Testis (tissue), 3 donors: ENCODE measurements around the gene NPC1L1. TPM values are rescaled to one million over a fixed set of nuclear protein-coding genes. Genes with fewer than 3 reads are reported as not detected.
"Not testable (repeated sequence)": the region's sequence is repeated elsewhere in the genome, so short reads cannot be mapped to it uniquely, and the experiment has no call there.

Experiments
- DNase-seq: peaks from one replicate; pipeline ENCODE4 v3.0.0-alpha.2; 2019
- H3K27ac ChIP-seq, 2 donors: fragments of 200-600 bp; sonication (generic); one replicate each; pipeline ENCODE4 v1.5.1; 2019
- H3K27me3 ChIP-seq: fragments of 200-600 bp; sonication (generic); one replicate; pipeline ENCODE4 v1.5.1; 2019
- H3K36me3 ChIP-seq: fragments of 200-600 bp; sonication (generic); one replicate; pipeline ENCODE4 v1.5.1; 2017; ENCODE audit warnings: low read depth; ENCODE audit errors: missing control alignments
- H3K4me1 ChIP-seq: fragments of 200-600 bp; sonication (generic); one replicate; pipeline ENCODE4 v1.5.1; 2019
- H3K4me3 ChIP-seq, 2 donors: fragments of 200-600 bp; sonication (generic); one replicate each; pipeline ENCODE4 v1.5.1; 2017 to 2019
- H3K9me3 ChIP-seq: fragments of 200-600 bp; sonication (generic); one replicate; pipeline ENCODE4 v1.5.1; 2017
- POLR2A ChIP-seq: fragments of 450-650 bp; IDR thresholded peaks from one replicate; pipeline ENCODE4 v1.6.1; 2017; ENCODE audit warnings: antibody characterized with exemption, mild to moderate bottlenecking, moderate library complexity
- WGBS, 2 donors: methylation state at CpG; one replicate each; pipeline ENCODE4 v1.1.5; 2018; 5-methylcytosine and 5-hydroxymethylcytosine counted together
- intact Hi-C: fragments of 100-400 bp; cut with DNase I; formaldehyde crosslinking; loops from one replicate; pipeline ENCODE4 v1.15.1; 2023; ENCODE audit warnings: low total_unique reads
- polyA plus RNA-seq: library from polyadenylated mRNA; stranded (reverse); fragments of 350-450 nt; fragmentation: Illumina TruSeq; extraction: RNeasy Lipid Tissue Mini Kit (QIAGEN cat#74804); gene quantifications from one replicate; pipeline ENCODE4 v1.2.3, GENCODE V29; 2014; ENCODE audit warnings: low read depth, low replicate concordance; ENCODE audit not compliant: insufficient read depth
- total RNA-seq, 2 donors: library from RNA; depleted of rRNA; stranded (reverse); fragments of >200 nt; gene quantifications; one replicate each; pipeline ENCODE4 v1.2.3, GENCODE V29; 2016
- TF ChIP-seq, protein P1 (sequence below), 3 experiments: fragments of 450-650 bp in 2 of 3; fragments of 200-600 bp in 1 of 3; sonication (generic) in 1 of 3; IDR thresholded peaks; one replicate each; pipeline ENCODE4 v1.5.1; 2016 to 2019; ENCODE audit warnings: antibody characterized with exemption in 3 of 3, mild to moderate bottlenecking in 2 of 3, moderate library complexity in 1 of 3

The NPC1L1 gene
- total and polyA plus RNA-seq, 3 donors from 2014 or later, result 0.37 to 0.83 (median 0.55) TPM

DNA sequence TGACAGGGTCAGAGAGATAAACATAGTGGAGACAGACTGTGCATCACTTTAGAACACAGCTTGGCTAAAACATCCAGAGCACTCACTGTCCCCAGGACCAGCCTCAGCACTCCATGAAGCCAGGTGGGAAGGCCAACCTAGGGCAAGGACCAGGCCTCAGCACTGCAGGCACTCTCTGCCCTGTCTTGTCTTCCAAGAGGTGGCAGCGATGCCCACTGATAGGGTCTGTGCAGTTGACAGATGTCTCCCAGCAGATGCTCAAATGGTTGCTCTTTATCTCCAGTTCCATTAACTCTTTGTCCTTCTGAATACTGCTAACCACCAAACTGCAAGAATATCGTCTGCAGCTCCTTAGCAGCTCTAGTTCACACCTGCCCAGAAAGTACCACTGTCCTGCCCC is 23.5 kb upstream of the NPC1L1 start:
- H3K27me3 ChIP-seq, result no peaks in the 10 kb centered on the region
- H3K4me3 ChIP-seq, result no peak overlapping the region
- no peaks in the 10 kb centered on the region for H3K36me3 ChIP-seq
- H3K4me1 ChIP-seq, result no peaks in the 10 kb centered on the region
- no peak for DNase-seq
- intact Hi-C loops, result no loop called here
- no peak for TF ChIP-seq POLR2A
- TF ChIP-seq, protein P1, sequence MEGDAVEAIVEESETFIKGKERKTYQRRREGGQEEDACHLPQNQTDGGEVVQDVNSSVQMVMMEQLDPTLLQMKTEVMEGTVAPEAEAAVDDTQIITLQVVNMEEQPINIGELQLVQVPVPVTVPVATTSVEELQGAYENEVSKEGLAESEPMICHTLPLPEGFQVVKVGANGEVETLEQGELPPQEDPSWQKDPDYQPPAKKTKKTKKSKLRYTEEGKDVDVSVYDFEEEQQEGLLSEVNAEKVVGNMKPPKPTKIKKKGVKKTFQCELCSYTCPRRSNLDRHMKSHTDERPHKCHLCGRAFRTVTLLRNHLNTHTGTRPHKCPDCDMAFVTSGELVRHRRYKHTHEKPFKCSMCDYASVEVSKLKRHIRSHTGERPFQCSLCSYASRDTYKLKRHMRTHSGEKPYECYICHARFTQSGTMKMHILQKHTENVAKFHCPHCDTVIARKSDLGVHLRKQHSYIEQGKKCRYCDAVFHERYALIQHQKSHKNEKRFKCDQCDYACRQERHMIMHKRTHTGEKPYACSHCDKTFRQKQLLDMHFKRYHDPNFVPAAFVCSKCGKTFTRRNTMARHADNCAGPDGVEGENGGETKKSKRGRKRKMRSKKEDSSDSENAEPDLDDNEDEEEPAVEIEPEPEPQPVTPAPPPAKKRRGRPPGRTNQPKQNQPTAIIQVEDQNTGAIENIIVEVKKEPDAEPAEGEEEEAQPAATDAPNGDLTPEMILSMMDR (IDR thresholded peaks at IDR 0.05), result no peak
- no peaks in the 10 kb centered on the region for H3K9me3 ChIP-seq
- WGBS, 2 donors, result 77 to 81% methylated on average over 2 of the region's 2 CpGs
- H3K27ac ChIP-seq, result no peak overlapping the region

DNA sequence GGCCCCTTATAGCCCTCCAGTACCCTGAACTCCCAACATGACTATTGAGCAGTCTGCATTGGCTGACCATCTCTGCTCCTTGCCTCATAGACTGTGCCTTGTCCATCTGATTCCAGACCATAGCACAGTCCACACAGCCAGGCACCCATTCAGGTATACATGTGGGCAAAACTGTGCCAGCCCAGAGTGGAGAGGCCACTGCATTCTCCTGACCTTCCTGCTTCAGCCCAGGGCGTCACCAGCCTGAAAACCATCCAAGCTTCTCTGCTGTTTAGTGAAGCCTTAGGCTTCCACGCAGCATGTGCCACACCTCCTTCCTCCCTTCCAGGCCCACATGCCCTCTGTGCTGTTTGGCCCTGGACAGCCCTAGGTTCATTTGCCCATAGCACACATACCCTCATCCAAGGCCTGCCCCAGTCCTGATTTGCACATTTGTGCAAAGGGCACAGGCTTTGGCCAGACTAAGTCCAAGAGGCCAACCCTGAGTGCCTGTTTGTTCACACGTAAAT is 22.1 kb upstream of the NPC1L1 start:
- intact Hi-C loops, result no loop called here
- DNase-seq, result no peak
- Histone ChIP-seq H3K4me1 (no peaks in the 10 kb centered on the region), H3K27ac (no peak overlapping the region), H3K9me3 (no peaks in the 10 kb centered on the region), H3K27me3 (no peaks in the 10 kb centered on the region), H3K36me3 (no peaks in the 10 kb centered on the region), H3K4me3 (no peak overlapping the region)
- TF ChIP-seq, protein P1 (IDR thresholded peaks at IDR 0.05), result no peak
- no peak for TF ChIP-seq POLR2A
- WGBS, 2 donors, result 81 to 82% methylated on average over 3 of the region's 3 CpGs

DNA sequence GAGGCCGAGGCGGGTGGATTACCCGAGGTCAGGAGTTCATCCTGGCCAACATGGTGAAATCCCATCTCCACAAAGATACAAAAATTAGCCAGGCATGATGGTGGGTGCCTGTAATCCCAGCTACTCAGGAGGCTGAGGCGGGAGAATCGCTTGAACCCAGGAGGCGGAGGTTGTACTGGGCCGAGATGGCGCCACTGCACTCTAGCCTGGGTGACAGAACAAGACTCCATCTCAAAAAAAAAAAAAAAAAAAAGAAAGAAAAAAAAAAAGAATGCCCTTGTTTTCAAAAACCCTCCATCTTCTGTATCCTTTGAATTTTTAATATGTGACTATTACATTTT is 21.5 kb upstream of the NPC1L1 start:
- 92 to 94% methylated on average over 8 of the region's 8 CpGs for WGBS, 2 donors
- H3K4me3 ChIP-seq, intact Hi-C loops, H3K36me3 ChIP-seq, H3K4me1 ChIP-seq, H3K27me3 ChIP-seq, H3K9me3 ChIP-seq, H3K27ac ChIP-seq, DNase-seq: not testable (repeated sequence)

DNA sequence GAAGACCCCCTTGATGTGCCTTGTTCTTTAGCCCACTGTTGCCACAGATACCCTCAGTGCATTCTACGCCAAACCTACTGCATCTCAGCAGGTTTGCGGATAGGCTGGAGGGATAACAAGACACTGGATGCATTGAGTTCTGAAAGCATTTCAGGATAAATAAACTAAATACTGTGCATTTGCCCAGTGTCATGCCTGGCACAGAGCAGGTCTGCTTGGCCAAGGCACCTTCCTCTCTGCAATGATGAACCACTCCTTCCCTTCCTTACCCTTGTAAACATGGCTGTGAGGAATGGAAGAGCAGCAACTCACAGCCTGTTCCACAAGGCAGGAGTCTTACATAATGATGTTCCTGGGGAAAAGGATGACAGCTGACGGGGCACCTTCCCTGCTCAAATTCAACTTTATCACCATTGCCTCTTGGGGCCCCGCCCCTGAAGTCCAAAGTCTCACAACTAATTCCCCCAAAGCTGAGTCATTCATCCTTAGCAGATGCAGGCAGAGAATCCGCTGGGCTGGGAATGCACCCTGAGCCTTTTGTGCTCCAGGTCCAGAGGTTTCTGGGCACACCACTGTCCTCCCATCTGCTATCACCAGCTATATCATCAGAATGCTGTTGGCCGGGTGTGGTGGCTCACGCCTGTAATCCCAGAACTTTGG is 21.0 kb upstream of the NPC1L1 start:
- H3K36me3 ChIP-seq, result no peaks in the 10 kb centered on the region
- H3K27me3 ChIP-seq, result no peaks in the 10 kb centered on the region
- intact Hi-C loops, result no loop called here
- H3K27ac ChIP-seq, result no peak overlapping the region
- H3K4me1 ChIP-seq, result no peaks in the 10 kb centered on the region
- no peak for DNase-seq
- WGBS, 2 donors, result 91 to 94% methylated on average over 7 of the region's 7 CpGs
- no peaks in the 10 kb centered on the region for H3K9me3 ChIP-seq
- H3K4me3 ChIP-seq, result no peak overlapping the region
- no peak for TF ChIP-seq POLR2A
- TF ChIP-seq, protein P1 (IDR thresholded peaks at IDR 0.05), result no peak

DNA sequence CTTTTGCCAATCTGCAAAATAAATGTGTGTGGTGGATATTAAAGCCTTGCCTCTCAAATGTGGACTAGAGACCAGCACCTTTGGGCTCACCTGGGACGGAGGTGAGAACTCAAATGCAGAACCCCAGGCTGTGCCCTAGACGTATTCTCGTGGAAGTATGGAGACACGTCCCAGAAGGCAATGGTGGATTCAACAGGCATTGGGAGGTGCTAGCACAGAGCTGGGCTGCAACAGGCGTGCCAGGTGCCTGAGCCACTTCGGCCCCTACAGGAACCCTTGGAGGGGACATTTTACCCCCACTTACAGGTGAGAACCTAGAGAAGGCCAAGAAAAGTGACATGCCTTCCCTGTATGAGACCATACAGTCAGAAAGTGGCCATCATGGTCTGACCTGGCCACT is 20.4 kb upstream of the NPC1L1 start:
- no peak for TF ChIP-seq POLR2A
- TF ChIP-seq, protein P1 (IDR thresholded peaks at IDR 0.05), result no peak
- no peak for DNase-seq
- no peak overlapping the region for H3K27ac ChIP-seq
- no peaks in the 10 kb centered on the region for H3K4me1 ChIP-seq
- no peaks in the 10 kb centered on the region for H3K36me3 ChIP-seq
- WGBS, 2 donors, result 92 to 93% methylated on average over 6 of the region's 6 CpGs
- no peaks in the 10 kb centered on the region for H3K9me3 ChIP-seq
- intact Hi-C loops, result no loop called here
- H3K4me3 ChIP-seq, result no peak overlapping the region
- no peaks in the 10 kb centered on the region for H3K27me3 ChIP-seq
